B cell (primary cell): ENCODE measurements around the gene GSX2. TPM values are rescaled to one million over a fixed set of nuclear protein-coding genes. Genes with fewer than 3 reads are reported as not detected.
A peak's percentile ranks its signal among the peaks of the same experiment; 100 is the strongest.

ENCODE experiments used
- ATAC-seq: fragments of 200-7000 bp; cut with Tn5 transposase; one replicate; pipeline ENCODE4 v1.10.0; 2021; ENCODE audit warnings: low read depth, mild to moderate bottlenecking, moderate number of reproducible peaks, moderate library complexity
- CTCF ChIA-PET: fragments of 350-600 bp; sonication (Branson Sonifier 250); formaldehyde crosslinking; loops from one replicate; lab custom pipeline; 2021; ENCODE audit warnings: antibody characterized with exemption, inconsistent platforms; lab: Charles Lee
- POLR2A ChIA-PET: fragments of 350-600 bp; sonication (Branson Sonifier 250); formaldehyde crosslinking; loops from one replicate; lab custom pipeline; 2021; ENCODE audit warnings: antibody characterized with exemption; lab: Charles Lee
- DNase-seq: peaks from one replicate; pipeline ENCODE4 v3.0.0; 2013
- H2AFZ ChIP-seq: 2 replicates; pipeline ENCODE4 v1.6.1; 2012; ENCODE audit warnings: mild to moderate bottlenecking, low read depth, low read length; ENCODE audit not compliant: insufficient read depth, poor library complexity, severe bottlenecking
- H3K27ac ChIP-seq, 2 donors: 1 replicate in 1 of 2; 2 replicates in 1 of 2; pipeline ENCODE4 v1.5.1; 2012 to 2013; ENCODE audit warnings: low read length in 2 of 2, mild to moderate bottlenecking in 2 of 2, moderate library complexity in 1 of 2
- H3K27me3 ChIP-seq, 4 experiments: fragments of 200-600 bp in 1 of 4; sonication (generic) in 1 of 4; replicated peaks in 1 of 4; 1 replicate in 2 of 4; 2 replicates in 2 of 4; pipeline versions ENCODE4 v1.6.1 to v1.7.0; 2013 to 2016; ENCODE audit warnings: low read length in 3 of 4, mild to moderate bottlenecking in 2 of 4, mixed read lengths in 1 of 4, moderate library complexity in 1 of 4; ENCODE audit not compliant: insufficient read depth in 4 of 4, control insufficient read depth in 3 of 4; ENCODE audit errors: control extremely low read depth in 1 of 4
- H3K36me3 ChIP-seq, 2 experiments: replicated peaks in 1 of 2; 1 replicate in 1 of 2; 2 replicates in 1 of 2; pipeline versions ENCODE4 v1.6.1 to v1.7.1; 2013; ENCODE audit warnings: low read length in 1 of 2; ENCODE audit not compliant: insufficient read depth in 2 of 2, control insufficient read depth in 1 of 2; ENCODE audit errors: control extremely low read depth in 1 of 2, extremely low read depth in 1 of 2
- H3K4me1 ChIP-seq, 2 donors: fragments of 200-600 bp in 1 of 2; sonication (generic) in 1 of 2; 1 replicate in 1 of 2; 2 replicates in 1 of 2; pipeline versions ENCODE4 v1.5.1 to v1.6.1; 2013 to 2017; ENCODE audit warnings: low read length in 2 of 2; ENCODE audit not compliant: control insufficient read depth in 2 of 2, insufficient read depth in 2 of 2
- H3K4me2 ChIP-seq: replicated peaks from 2 replicates; pipeline ENCODE3; 2012; ENCODE audit warnings: mild to moderate bottlenecking, low read depth, low read length; ENCODE audit not compliant: poor library complexity, severe bottlenecking
- H3K4me3 ChIP-seq, 5 experiments: fragments of 200-600 bp in 1 of 5; sonication (generic) in 1 of 5; 1 replicate in 3 of 5; 2 replicates in 2 of 5; pipeline versions ENCODE4 v1.5.1 to v1.7.0; 2011 to 2016; ENCODE audit warnings: low read length in 4 of 5, mild to moderate bottlenecking in 4 of 5, low read depth in 2 of 5, control low read depth in 1 of 5, moderate library complexity in 1 of 5; ENCODE audit not compliant: insufficient read depth in 1 of 5; ENCODE audit errors: control extremely low read depth in 1 of 5, extremely low read depth in 1 of 5
- H3K79me2 ChIP-seq: fragments of 200-600 bp; sonication (generic); one replicate; pipeline ENCODE4 v1.6.0; 2016; ENCODE audit warnings: low read length; ENCODE audit not compliant: control insufficient read depth, insufficient read depth
- H3K9ac ChIP-seq: fragments of 200-600 bp; sonication (generic); 2 replicates; pipeline ENCODE4 v1.6.1; 2017; ENCODE audit warnings: mild to moderate bottlenecking, low read length, moderate library complexity
- H3K9me3 ChIP-seq, 3 donors: one replicate each; pipeline versions ENCODE4 v1.6.1 to v1.7.1; 2013; ENCODE audit warnings: low read length in 2 of 3; ENCODE audit not compliant: control insufficient read depth in 2 of 3, insufficient read depth in 1 of 3; ENCODE audit errors: control extremely low read depth in 1 of 3
- H4K20me1 ChIP-seq: 2 replicates; pipeline ENCODE4 v1.6.0; 2012; ENCODE audit warnings: mild to moderate bottlenecking, low read length; ENCODE audit not compliant: insufficient read depth, control insufficient read depth, poor library complexity, severe bottlenecking
- H3K27ac Mint-ChIP-seq: one replicate; pipeline ENCODE4 v1.8.0; 2021; ENCODE audit warnings: mixed read lengths
- H3K27me3 Mint-ChIP-seq: one replicate; pipeline ENCODE4 v1.8.0; 2021; ENCODE audit warnings: mixed read lengths
- H3K4me1 Mint-ChIP-seq: one replicate; pipeline ENCODE4 v1.8.0; 2021; ENCODE audit warnings: mixed read lengths
- H3K4me3 Mint-ChIP-seq: one replicate; pipeline ENCODE4 v1.8.0; 2021; ENCODE audit warnings: mixed read lengths
- H3K9me3 Mint-ChIP-seq: one replicate; pipeline ENCODE4 v1.8.0; 2022; ENCODE audit warnings: mixed read lengths; ENCODE audit not compliant: insufficient read depth
- CTCF ChIP-seq: fragments of 200-600 bp; IDR thresholded peaks from one replicate; pipeline ENCODE4 v1.8.0; 2022; ENCODE audit warnings: antibody characterized with exemption, mild to moderate bottlenecking
- EZH2 ChIP-seq: IDR thresholded peaks from 2 replicates; pipeline ENCODE4 v1.6.1; 2012; ENCODE audit warnings: borderline replicate concordance, low read depth, mild to moderate bottlenecking, moderate library complexity, low read length; ENCODE audit not compliant: insufficient read depth, poor library complexity, severe bottlenecking
- WGBS: methylation state at CpG from one replicate; pipeline ENCODE4 v1.1.5; 2013; ENCODE audit warnings: missing lambda C conversion rate; ENCODE audit not compliant: insufficient coverage; 5-methylcytosine and 5-hydroxymethylcytosine counted together
- intact Hi-C: fragments of 100-400 bp; cut with micrococcal nuclease; formaldehyde crosslinking; loops from one replicate; pipeline ENCODE4 v1.10.0; 2022
- polyA plus RNA-seq: library from polyadenylated mRNA; depleted of rRNA; stranded (reverse); fragments of >200 nt; gene quantifications from 2 replicates; pipeline ENCODE4 v1.2.3, GENCODE V29; 2012
- total RNA-seq, 2 donors: library from RNA; stranded (reverse); fragments of 120-200 nt in 1 of 2; gene quantifications; 1 replicate in 1 of 2; 2 replicates in 1 of 2; pipeline versions ENCODE4 v1.2.3 to v1.2.4, GENCODE V29; 2013 to 2022

The GSX2 gene
- total and polyA plus RNA-seq, 2 donors (not counting 1 experiment from before 2014, with no cell fraction given), result 0.34 to 0.47 TPM

GRCh38 chr4:54064317-54065111 is 35.4 kb upstream of the GSX2 start, which contains the start of gene CHIC2:
TSS of gene CHIC2 (minus strand) at chr4:54064605. CDS start at chr4:54064300, 305 bp downstream.
- Histone ChIP-seq H2AFZ (peak within 1 kb of the TSS; percentile 90), H3K4me1 (peaks cover 17 to 33% of the 10 kb centered on the region in 2 donors), H3K27me3 (no peaks in the 10 kb centered on the region), H3K9ac (peak within 1 kb of the TSS; percentile 99), H4K20me1 (peaks cover 40% of the 10 kb centered on the region), H3K27ac (peak within 1 kb of the TSS; percentile 79 to 98), H3K4me3 (peak within 1 kb of the TSS; percentile 77 to 99 (median 89)), H3K4me2 (peak within 1 kb of the TSS; percentile 79), H3K79me2 (peaks cover 49% of the 10 kb centered on the region), H3K36me3 (no peaks in the 10 kb centered on the region), H3K9me3 (no peaks in the 10 kb centered on the region)
- WGBS, result under 1% methylated on average over 87 of the region's 87 CpGs
- peak; percentile 89 for ATAC-seq
- no peaks in the 10 kb centered on the region for H3K9me3 Mint-ChIP-seq
- peak within 1 kb of the TSS; percentile 95 for H3K4me3 Mint-ChIP-seq
- DNase-seq, result peak; percentile 98
- H3K4me1 Mint-ChIP-seq, result peaks cover 39% of the 10 kb centered on the region
- ChIA-PET POLR2A (interaction anchor here (0.9 kb wide), 1 partner anchor 687 kb away, joined by 4 read pairs; the partner anchor contains the start of gene FIP1L1), CTCF (no interaction called here)
- intact Hi-C loops, result loop anchor here (1.0 to 5.0 kb wide), 4 partner anchors 28 to 1352 kb away; partner anchors contain the start of gene TMEM165
- H3K27ac Mint-ChIP-seq, result peak within 1 kb of the TSS; percentile 95
- TF ChIP-seq CTCF, result no peak
- no peak for TF ChIP-seq EZH2
- no peaks in the 10 kb centered on the region for H3K27me3 Mint-ChIP-seq
